ENCODE data around the gene PRELID1. TPM values are rescaled to one million over a fixed set of nuclear protein-coding genes. Genes with fewer than 3 reads are reported as not detected.
"Not testable (repeated sequence)": the region's sequence is repeated elsewhere in the genome, so short reads cannot be mapped to it uniquely, and the experiment has no call there.

Gene PRELID1
- polyA plus RNA-seq, 2 of the 4 experiments (the other 2 are of a cell fraction), result 218 to 250 TPM

DNA sequence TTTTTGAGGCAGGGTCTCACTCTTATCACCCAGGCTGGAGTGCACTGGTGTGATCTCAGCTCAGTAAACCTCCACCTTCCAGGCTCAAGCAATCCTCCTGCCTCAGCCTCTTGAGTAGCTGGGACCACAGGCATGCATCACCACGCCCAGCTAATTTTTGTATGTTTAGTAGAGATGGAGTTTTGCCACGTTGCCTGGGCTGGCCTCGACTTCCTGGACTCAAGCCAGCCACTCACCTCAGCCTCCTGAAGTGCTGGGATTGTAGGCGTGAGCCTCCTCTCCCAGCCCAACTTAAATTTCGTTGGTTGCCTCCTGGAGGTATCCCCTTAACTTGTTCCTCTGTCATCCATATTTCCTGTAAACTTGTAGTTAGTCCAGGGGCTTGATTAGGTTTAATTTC lies 47.3 kb upstream of the PRELID1 start:
- no peaks in the 10 kb centered on the region for H3K9me3 ChIP-seq
- POLR2A ChIA-PET, result no interaction called here
- DNase-seq (ENCODE audit: low read depth in 1 of 2, low spot score in 1 of 2) (peak in 1 of 2 experiments; percentile 13), FAIRE-seq (no peak), ATAC-seq (peak in 1 of 2 experiments; percentile 46; a peak in 3 of 6 replicates)
- no peaks in the 10 kb centered on the region for H3K4me1 ChIP-seq
- no peak overlapping the region for H3K4me2 ChIP-seq
- H3K27ac ChIP-seq, result no peak overlapping the region
- CTCF ChIA-PET, result interaction anchor here (2.6 kb wide), 1 partner anchor 143 kb away, joined by 6 read pairs; no protein-coding TSS in a partner anchor
- TF ChIP-seq ZNF302 (CRISPR knock-in tag; IDR thresholded peaks at IDR 0.05) (no peak), HDAC2 (IDR thresholded peaks at IDR 0.05) (no peak), PHF8 (IDR thresholded peaks at IDR 0.05; ENCODE audit: borderline replicate concordance, low read depth) (no peak), HOXB13 (CRISPR knock-in tag; IDR thresholded peaks at IDR 0.05; ENCODE audit: low read depth) (no peak), MYC (IDR thresholded peaks at IDR 0.05; ENCODE audit: borderline replicate concordance, low read length) (no peak), RARB (CRISPR knock-in tag; IDR thresholded peaks at IDR 0.05) (no peak), ESRRA (IDR thresholded peaks at IDR 0.05; ENCODE audit: borderline replicate concordance, low read length) (no peak), ZSCAN20 (CRISPR knock-in tag; IDR thresholded peaks at IDR 0.05) (no peak), RCOR1 (IDR thresholded peaks at IDR 0.05; ENCODE audit: low read depth, low read length) (no peak), EHMT2 (IDR thresholded peaks at IDR 0.05; ENCODE audit: low read depth) (no peak), CHD2 (IDR thresholded peaks at IDR 0.05; ENCODE audit: low read length, partially characterized antibody) (no peak)
- TF ChIP-seq, protein P1, sequence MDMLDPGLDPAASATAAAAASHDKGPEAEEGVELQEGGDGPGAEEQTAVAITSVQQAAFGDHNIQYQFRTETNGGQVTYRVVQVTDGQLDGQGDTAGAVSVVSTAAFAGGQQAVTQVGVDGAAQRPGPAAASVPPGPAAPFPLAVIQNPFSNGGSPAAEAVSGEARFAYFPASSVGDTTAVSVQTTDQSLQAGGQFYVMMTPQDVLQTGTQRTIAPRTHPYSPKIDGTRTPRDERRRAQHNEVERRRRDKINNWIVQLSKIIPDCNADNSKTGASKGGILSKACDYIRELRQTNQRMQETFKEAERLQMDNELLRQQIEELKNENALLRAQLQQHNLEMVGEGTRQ (IDR thresholded peaks at IDR 0.05), result no peak
- no peak overlapping the region for H3K4me3 ChIP-seq
- WGBS (ENCODE audit: missing lambda C conversion rate), result 48% methylated on average over 5 of the region's 5 CpGs

DNA sequence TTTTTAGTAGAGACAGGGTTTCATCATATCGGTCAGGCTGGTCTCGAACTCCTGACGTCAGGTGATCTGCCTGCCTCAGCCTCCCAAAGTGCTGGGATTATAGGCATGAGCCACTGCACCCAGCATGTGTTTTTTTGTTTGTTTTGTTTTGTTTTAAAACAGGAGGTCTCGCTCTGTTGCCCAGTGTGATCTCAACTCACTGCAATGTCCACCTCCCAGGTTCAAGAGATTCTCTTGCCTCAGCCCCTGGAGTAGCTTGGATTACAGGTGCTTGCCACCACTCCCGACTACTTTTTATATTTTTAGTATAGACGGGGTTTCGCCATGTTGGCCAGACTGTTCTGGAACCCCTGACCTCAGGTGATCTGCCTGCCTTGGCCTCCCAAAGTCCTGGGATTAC lies 44.9 kb upstream of the PRELID1 start:
- WGBS (ENCODE audit: missing lambda C conversion rate), result 92% methylated on average over 7 of the region's 7 CpGs

DNA sequence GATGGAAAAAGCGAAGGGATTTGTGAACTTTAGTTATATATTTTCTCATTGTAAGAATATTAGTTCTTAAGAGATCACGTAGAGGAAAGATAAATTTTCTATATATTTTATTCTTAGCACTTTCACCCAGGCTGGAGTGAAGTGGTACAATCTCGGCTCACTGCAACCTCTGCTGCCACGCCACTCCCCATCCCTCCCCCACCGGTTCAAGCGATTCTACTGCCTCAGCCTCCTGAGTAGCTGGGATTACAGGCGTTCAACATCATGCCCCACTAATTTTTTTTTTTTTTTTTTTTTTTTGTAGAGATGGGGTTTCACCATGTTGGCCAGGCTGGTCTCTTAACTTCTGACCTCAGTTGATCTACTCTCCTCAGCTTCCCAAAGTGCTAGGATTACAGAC lies 42.6 kb upstream of the PRELID1 start:
- H3K9me3 ChIP-seq, result no peaks in the 10 kb centered on the region
- H3K4me3 ChIP-seq, result no peak overlapping the region
- H3K27ac ChIP-seq, result no peak overlapping the region
- no peak overlapping the region for H3K4me2 ChIP-seq
- CTCF ChIA-PET, result no interaction called here
- FAIRE-seq, result no peak
- TF ChIP-seq HOXA7 (CRISPR knock-in tag; IDR thresholded peaks at IDR 0.05), result no peak
- no peak for TF ChIP-seq JUNB (IDR thresholded peaks at IDR 0.05)
- TF ChIP-seq, protein P2, sequence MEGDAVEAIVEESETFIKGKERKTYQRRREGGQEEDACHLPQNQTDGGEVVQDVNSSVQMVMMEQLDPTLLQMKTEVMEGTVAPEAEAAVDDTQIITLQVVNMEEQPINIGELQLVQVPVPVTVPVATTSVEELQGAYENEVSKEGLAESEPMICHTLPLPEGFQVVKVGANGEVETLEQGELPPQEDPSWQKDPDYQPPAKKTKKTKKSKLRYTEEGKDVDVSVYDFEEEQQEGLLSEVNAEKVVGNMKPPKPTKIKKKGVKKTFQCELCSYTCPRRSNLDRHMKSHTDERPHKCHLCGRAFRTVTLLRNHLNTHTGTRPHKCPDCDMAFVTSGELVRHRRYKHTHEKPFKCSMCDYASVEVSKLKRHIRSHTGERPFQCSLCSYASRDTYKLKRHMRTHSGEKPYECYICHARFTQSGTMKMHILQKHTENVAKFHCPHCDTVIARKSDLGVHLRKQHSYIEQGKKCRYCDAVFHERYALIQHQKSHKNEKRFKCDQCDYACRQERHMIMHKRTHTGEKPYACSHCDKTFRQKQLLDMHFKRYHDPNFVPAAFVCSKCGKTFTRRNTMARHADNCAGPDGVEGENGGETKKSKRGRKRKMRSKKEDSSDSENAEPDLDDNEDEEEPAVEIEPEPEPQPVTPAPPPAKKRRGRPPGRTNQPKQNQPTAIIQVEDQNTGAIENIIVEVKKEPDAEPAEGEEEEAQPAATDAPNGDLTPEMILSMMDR (IDR thresholded peaks at IDR 0.05), result no peak
- TF ChIP-seq EP300 (IDR thresholded peaks at IDR 0.05), result no peak
- no peak for TF ChIP-seq RNF2 (IDR thresholded peaks at IDR 0.05; ENCODE audit: borderline replicate concordance, low read depth)
- no peak for TF ChIP-seq EHMT2 (IDR thresholded peaks at IDR 0.05; ENCODE audit: low read depth)
- TF ChIP-seq, protein P3, sequence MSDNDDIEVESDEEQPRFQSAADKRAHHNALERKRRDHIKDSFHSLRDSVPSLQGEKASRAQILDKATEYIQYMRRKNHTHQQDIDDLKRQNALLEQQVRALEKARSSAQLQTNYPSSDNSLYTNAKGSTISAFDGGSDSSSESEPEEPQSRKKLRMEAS (IDR thresholded peaks at IDR 0.05), result no peak
- no peak for TF ChIP-seq HOXB13 (CRISPR knock-in tag; IDR thresholded peaks at IDR 0.05; ENCODE audit: low read depth)
- no peak for TF ChIP-seq JUN (IDR thresholded peaks at IDR 0.05)
- TF ChIP-seq, protein P4, sequence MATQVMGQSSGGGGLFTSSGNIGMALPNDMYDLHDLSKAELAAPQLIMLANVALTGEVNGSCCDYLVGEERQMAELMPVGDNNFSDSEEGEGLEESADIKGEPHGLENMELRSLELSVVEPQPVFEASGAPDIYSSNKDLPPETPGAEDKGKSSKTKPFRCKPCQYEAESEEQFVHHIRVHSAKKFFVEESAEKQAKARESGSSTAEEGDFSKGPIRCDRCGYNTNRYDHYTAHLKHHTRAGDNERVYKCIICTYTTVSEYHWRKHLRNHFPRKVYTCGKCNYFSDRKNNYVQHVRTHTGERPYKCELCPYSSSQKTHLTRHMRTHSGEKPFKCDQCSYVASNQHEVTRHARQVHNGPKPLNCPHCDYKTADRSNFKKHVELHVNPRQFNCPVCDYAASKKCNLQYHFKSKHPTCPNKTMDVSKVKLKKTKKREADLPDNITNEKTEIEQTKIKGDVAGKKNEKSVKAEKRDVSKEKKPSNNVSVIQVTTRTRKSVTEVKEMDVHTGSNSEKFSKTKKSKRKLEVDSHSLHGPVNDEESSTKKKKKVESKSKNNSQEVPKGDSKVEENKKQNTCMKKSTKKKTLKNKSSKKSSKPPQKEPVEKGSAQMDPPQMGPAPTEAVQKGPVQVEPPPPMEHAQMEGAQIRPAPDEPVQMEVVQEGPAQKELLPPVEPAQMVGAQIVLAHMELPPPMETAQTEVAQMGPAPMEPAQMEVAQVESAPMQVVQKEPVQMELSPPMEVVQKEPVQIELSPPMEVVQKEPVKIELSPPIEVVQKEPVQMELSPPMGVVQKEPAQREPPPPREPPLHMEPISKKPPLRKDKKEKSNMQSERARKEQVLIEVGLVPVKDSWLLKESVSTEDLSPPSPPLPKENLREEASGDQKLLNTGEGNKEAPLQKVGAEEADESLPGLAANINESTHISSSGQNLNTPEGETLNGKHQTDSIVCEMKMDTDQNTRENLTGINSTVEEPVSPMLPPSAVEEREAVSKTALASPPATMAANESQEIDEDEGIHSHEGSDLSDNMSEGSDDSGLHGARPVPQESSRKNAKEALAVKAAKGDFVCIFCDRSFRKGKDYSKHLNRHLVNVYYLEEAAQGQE (IDR thresholded peaks at IDR 0.05), result no peak
- no peak for TF ChIP-seq FOXS1 (CRISPR knock-in tag; IDR thresholded peaks at IDR 0.05)
- TF ChIP-seq, protein P5, sequence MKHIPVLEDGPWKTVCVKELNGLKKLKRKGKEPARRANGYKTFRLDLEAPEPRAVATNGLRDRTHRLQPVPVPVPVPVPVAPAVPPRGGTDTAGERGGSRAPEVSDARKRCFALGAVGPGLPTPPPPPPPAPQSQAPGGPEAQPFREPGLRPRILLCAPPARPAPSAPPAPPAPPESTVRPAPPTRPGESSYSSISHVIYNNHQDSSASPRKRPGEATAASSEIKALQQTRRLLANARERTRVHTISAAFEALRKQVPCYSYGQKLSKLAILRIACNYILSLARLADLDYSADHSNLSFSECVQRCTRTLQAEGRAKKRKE (CRISPR knock-in tag; IDR thresholded peaks at IDR 0.05; ENCODE audit: low read depth), result no peak
- no peak for TF ChIP-seq TFCP2L1 (CRISPR knock-in tag; IDR thresholded peaks at IDR 0.05)
- TF ChIP-seq CBX8 (IDR thresholded peaks at IDR 0.05), result no peak
- TF ChIP-seq, protein P1 (IDR thresholded peaks at IDR 0.05), result no peak
- no peak for DNase-seq (ENCODE audit: low read depth in 1 of 2, low spot score in 1 of 2)
- ATAC-seq, result no peak
- no peaks in the 10 kb centered on the region for H3K4me1 ChIP-seq
- POLR2A ChIA-PET, result no interaction called here
- WGBS (ENCODE audit: missing lambda C conversion rate), result 93% methylated on average over 7 of the region's 7 CpGs

More for the DNA sequence above, 44.9 kb upstream of the PRELID1 start:
- DNase-seq (ENCODE audit: low read depth in 1 of 2, low spot score in 1 of 2); H3K27ac ChIP-seq; ATAC-seq; H3K4me1 ChIP-seq; POLR2A ChIA-PET; H3K9me3 ChIP-seq; H3K4me2 ChIP-seq; FAIRE-seq; H3K4me3 ChIP-seq: not testable (repeated sequence)
- CTCF ChIA-PET, result interaction anchor here (1.4 kb wide), 1 partner anchor 145 kb away, joined by 8 read pairs; no protein-coding TSS in a partner anchor

Measured in A549 (cell line).